WTC11 (cell line): ENCODE data around the gene CCSER2. TPM values are rescaled to one million over a fixed set of nuclear protein-coding genes. Genes with fewer than 3 reads are reported as not detected.

ENCODE experiments used
- ATAC-seq: fragments of 200-7000 bp; cut with Tn5 transposase; 2 replicates; pipeline ENCODE4 v1.10.0; 2021; ENCODE audit warnings: mild to moderate bottlenecking, moderate library complexity
- CTCF ChIA-PET: fragments of 300-600 bp; sonication (Branson Sonifier 250); formaldehyde crosslinking; loops from one replicate; lab custom pipeline; 2021; ENCODE audit warnings: antibody characterized with exemption; lab: Charles Lee
- POLR2A ChIA-PET: fragments of 350-600 bp; sonication (Branson Sonifier 250); formaldehyde crosslinking; loops from one replicate; lab custom pipeline; 2021; ENCODE audit warnings: antibody characterized with exemption; lab: Charles Lee
- DNase-seq: peaks from one replicate; pipeline ENCODE4 v3.0.0; 2021; ENCODE audit warnings: low spot score
- H3K27ac Mint-ChIP-seq: 2 replicates; pipeline ENCODE4 v1.8.0; 2021; ENCODE audit warnings: mixed read lengths
- H3K27me3 Mint-ChIP-seq: 2 replicates; pipeline ENCODE4 v1.8.0; 2021; ENCODE audit warnings: low read depth, mild to moderate bottlenecking, moderate library complexity, mixed read lengths
- H3K36me3 Mint-ChIP-seq: 2 replicates; pipeline ENCODE4 v1.8.0; 2021; ENCODE audit warnings: mixed read lengths
- H3K4me1 Mint-ChIP-seq: 2 replicates; pipeline ENCODE4 v1.8.0; 2022; ENCODE audit warnings: mixed read lengths
- H3K4me3 Mint-ChIP-seq: 2 replicates; pipeline ENCODE4 v1.8.0; 2021; ENCODE audit warnings: mild to moderate bottlenecking, moderate library complexity, mixed read lengths
- H3K9me3 Mint-ChIP-seq: 2 replicates; pipeline ENCODE4 v1.8.0; 2021; ENCODE audit warnings: mixed read lengths
- ATF6 ChIP-seq: sonication (generic); formaldehyde crosslinking; IDR thresholded peaks from 2 replicates; pipeline ENCODE4 v1.8.1; 2023; ENCODE audit warnings: mild to moderate bottlenecking, missing genetic modification reagents
- CTCF ChIP-seq: fragments of 200-600 bp; IDR thresholded peaks from 2 replicates; pipeline ENCODE4 v1.8.0; 2022; ENCODE audit warnings: antibody characterized with exemption
- ESRRA ChIP-seq: sonication (generic); formaldehyde crosslinking; IDR thresholded peaks from 2 replicates; pipeline ENCODE4 v1.8.1; 2022; ENCODE audit warnings: mild to moderate bottlenecking, missing genetic modification reagents, borderline replicate concordance
- GRHL2 ChIP-seq: fragments of 250-450 bp; sonication (Bioruptor Pico); IDR thresholded peaks from 2 replicates; pipeline ENCODE4 v1.8.0; 2022; ENCODE audit warnings: mild to moderate bottlenecking, moderate library complexity; ENCODE audit not compliant: insufficient replicate concordance, severe bottlenecking
- GTF2I ChIP-seq: fragments of 250-450 bp; sonication (Bioruptor Pico); conservative IDR thresholded peaks from 2 replicates; pipeline ENCODE4 v1.4.0; 2021; ENCODE audit warnings: mild to moderate bottlenecking
- HMGXB4 ChIP-seq: sonication (generic); formaldehyde crosslinking; IDR thresholded peaks from 2 replicates; pipeline ENCODE4 v1.8.1; 2023; ENCODE audit warnings: mild to moderate bottlenecking, moderate library complexity, missing genetic modification reagents
- IRF2 ChIP-seq: sonication (generic); formaldehyde crosslinking; IDR thresholded peaks from 2 replicates; pipeline ENCODE4 v1.8.0; 2022; ENCODE audit warnings: low read depth, missing genetic modification reagents, borderline replicate concordance
- MAX ChIP-seq: sonication (generic); formaldehyde crosslinking; IDR thresholded peaks from 2 replicates; pipeline ENCODE4 v1.8.0; 2022; ENCODE audit warnings: mild to moderate bottlenecking, missing genetic modification reagents
- OVOL2 ChIP-seq: fragments of 250-450 bp; sonication (Bioruptor Pico); IDR thresholded peaks from 2 replicates; pipeline ENCODE4 v1.9.0; 2021; ENCODE audit warnings: mild to moderate bottlenecking, borderline replicate concordance
- PRDM15 ChIP-seq: sonication (generic); formaldehyde crosslinking; IDR thresholded peaks from 2 replicates; pipeline ENCODE4 v1.8.0; 2022; ENCODE audit warnings: missing genetic modification reagents
- SMAD4 ChIP-seq: sonication (generic); formaldehyde crosslinking; IDR thresholded peaks from 2 replicates; pipeline ENCODE4 v1.8.0; 2022; ENCODE audit warnings: mild to moderate bottlenecking, missing genetic modification reagents
- SP1 ChIP-seq: sonication (generic); formaldehyde crosslinking; conservative IDR thresholded peaks from 2 replicates; pipeline ENCODE4 v1.8.1; 2022; ENCODE audit warnings: missing genetic modification reagents
- ZBTB21 ChIP-seq: sonication (generic); formaldehyde crosslinking; IDR thresholded peaks from 2 replicates; pipeline ENCODE4 v1.8.1; 2023; ENCODE audit warnings: mild to moderate bottlenecking, missing genetic modification reagents, borderline replicate concordance
- ZNF263 ChIP-seq: sonication (generic); formaldehyde crosslinking; IDR thresholded peaks from 2 replicates; pipeline ENCODE4 v1.8.1; 2022; ENCODE audit warnings: low read depth, mild to moderate bottlenecking, moderate library complexity, missing genetic modification reagents
- ZNF281 ChIP-seq: sonication (generic); formaldehyde crosslinking; IDR thresholded peaks from 2 replicates; pipeline ENCODE4 v1.8.0; 2023; ENCODE audit warnings: mild to moderate bottlenecking, missing genetic modification reagents
- ZNF396 ChIP-seq: fragments of 250-450 bp; sonication (Bioruptor Pico); IDR thresholded peaks from 2 replicates; pipeline ENCODE4 v1.8.0; 2021; ENCODE audit warnings: mild to moderate bottlenecking, moderate library complexity, borderline replicate concordance
- ZNF416 ChIP-seq: fragments of 250-450 bp; sonication (Bioruptor Pico); IDR thresholded peaks from 2 replicates; pipeline ENCODE4 v1.9.0; 2021; ENCODE audit warnings: mild to moderate bottlenecking, inconsistent platforms
- ZNF425 ChIP-seq: fragments of 250-450 bp; sonication (Bioruptor Pico); conservative IDR thresholded peaks from 2 replicates; pipeline ENCODE4 v1.9.0; 2021; ENCODE audit warnings: mild to moderate bottlenecking
- total RNA-seq: library from RNA; stranded (reverse); gene quantifications from 3 replicates; pipeline ENCODE4 v1.2.3, GENCODE V29; 2021

The CCSER2 gene
- total RNA-seq, 1 experiment from 2014 or later = 30.6 TPM

GRCh38 chr10:84456126-84456525, 127.7 kb downstream of the CCSER2 start:
- TF ChIP-seq GRHL2 (CRISPR knock-in tag) (no peak), ATF6 (no peak), IRF2 (CRISPR knock-in tag) (no peak), GTF2I (no peak), CTCF (no peak), ZNF416 (no peak), ESRRA (no peak), ZNF425 (no peak), MAX (CRISPR knock-in tag) (no peak), ZNF281 (no peak), SMAD4 (CRISPR knock-in tag) (no peak), OVOL2 (CRISPR knock-in tag) (no peak), ZBTB21 (no peak), SP1 (CRISPR knock-in tag) (no peak)
- H3K27me3 Mint-ChIP-seq = no peaks in the 10 kb centered on the region
- H3K4me1 Mint-ChIP-seq = peaks cover 4% of the 10 kb centered on the region; the same call in 1 of the 2 replicates
- H3K27ac Mint-ChIP-seq = no peak overlapping the region
- DNase-seq (no peak), ATAC-seq (no peak)
- H3K9me3 Mint-ChIP-seq = peaks cover 22% of the 10 kb centered on the region
- CTCF ChIA-PET = interaction anchor here (0.7 kb wide), 1 partner anchor 26 kb away, joined by 4 read pairs; no protein-coding TSS in a partner anchor
- no peak overlapping the region for H3K4me3 Mint-ChIP-seq
- peaks cover 23% of the 10 kb centered on the region for H3K36me3 Mint-ChIP-seq
- POLR2A ChIA-PET = no interaction called here

GRCh38 chr10:84460520-84460919, 132.1 kb downstream of the CCSER2 start:
- Mint-ChIP-seq H3K4me1 (peaks cover 10% of the 10 kb centered on the region), H3K27ac (no peak overlapping the region), H3K4me3 (no peak overlapping the region), H3K36me3 (peaks cover 22% of the 10 kb centered on the region), H3K27me3 (no peaks in the 10 kb centered on the region), H3K9me3 (peaks cover 18% of the 10 kb centered on the region)
- no peak for ATAC-seq
- DNase-seq = no peak
- ChIA-PET CTCF (no interaction called here), POLR2A (no interaction called here)
- TF ChIP-seq PRDM15 (CRISPR knock-in tag) = no peak
- no peak for TF ChIP-seq ZNF281
- TF ChIP-seq HMGXB4 (CRISPR knock-in tag) = no peak
- TF ChIP-seq ZNF263 = no peak
- TF ChIP-seq ZNF396 = no peak
